Duodenal mucosa (tissue), 2 donors: ENCODE data around the gene SIK3.

Experiments used
- H3K27ac ChIP-seq: one replicate; pipeline ENCODE4 v1.7.0; 2013; ENCODE audit warnings: low read depth, low read length
- H3K27me3 ChIP-seq, 2 donors: one replicate each; pipeline ENCODE4 v1.7.0; 2013; ENCODE audit warnings: low read length in 2 of 2, control low read depth in 1 of 2; ENCODE audit not compliant: insufficient read depth in 2 of 2, control insufficient read depth in 1 of 2
- H3K36me3 ChIP-seq, 2 donors: one replicate each; pipeline ENCODE4 v1.7.0; 2013; ENCODE audit warnings: low read length in 2 of 2, control low read depth in 1 of 2; ENCODE audit not compliant: insufficient read depth in 2 of 2, control insufficient read depth in 1 of 2
- H3K4me1 ChIP-seq, 2 donors: one replicate each; pipeline ENCODE4 v1.7.0; 2013; ENCODE audit warnings: low read length in 2 of 2, control low read depth in 1 of 2; ENCODE audit not compliant: insufficient read depth in 2 of 2, control insufficient read depth in 1 of 2
- H3K4me3 ChIP-seq, 2 donors: one replicate each; pipeline ENCODE4 v1.7.0; 2013; ENCODE audit warnings: low read length in 2 of 2, low read depth in 1 of 2
- H3K9ac ChIP-seq, 2 donors: one replicate each; pipeline ENCODE4 v1.7.0; 2013; ENCODE audit warnings: low read length in 2 of 2, low read depth in 1 of 2
- H3K9me3 ChIP-seq, 2 donors: one replicate each; pipeline ENCODE4 v1.7.0; 2013; ENCODE audit warnings: low read length in 2 of 2, control low read depth in 1 of 2; ENCODE audit not compliant: control insufficient read depth in 1 of 2

The SIK3 gene

DNA sequence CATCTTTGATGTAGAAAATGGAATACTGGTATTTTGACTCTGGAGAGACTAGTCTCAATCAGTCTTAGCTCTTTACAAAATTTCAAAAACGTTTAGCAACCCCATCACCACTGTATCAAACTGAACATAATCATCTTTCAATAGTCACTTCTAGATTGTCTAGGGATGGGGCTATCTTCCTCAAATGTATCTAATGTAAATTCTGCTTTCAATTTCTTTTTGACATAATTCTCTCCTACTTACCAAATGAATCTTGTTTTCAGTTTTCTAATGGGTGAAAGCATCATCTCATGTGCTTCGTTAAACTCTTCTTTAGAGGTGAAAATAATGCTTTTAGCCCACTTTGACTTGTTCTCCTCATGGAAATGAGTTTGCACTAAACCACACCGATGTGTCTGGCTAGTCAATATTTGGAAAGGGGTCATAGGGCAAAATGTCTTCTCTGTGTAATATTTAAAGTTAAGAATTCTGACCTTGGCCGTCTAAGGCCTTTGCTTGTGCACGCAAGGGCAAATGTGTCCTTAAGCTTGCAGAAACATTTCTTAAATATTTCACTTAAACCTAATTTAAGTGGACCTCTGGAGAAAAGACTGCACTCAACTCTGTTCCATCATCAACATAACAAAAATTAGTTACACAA, 5.2 kb downstream of the SIK3 start:
- H3K36me3 ChIP-seq, result no peaks in the 10 kb centered on the region
- H3K4me1 ChIP-seq, result peaks cover 24 to 40% of the 10 kb centered on the region in 2 donors
- H3K9ac ChIP-seq, result no peak overlapping the region
- H3K4me3 ChIP-seq, result no peak overlapping the region
- H3K27ac ChIP-seq, result no peak overlapping the region
- H3K27me3 ChIP-seq, result no peaks in the 10 kb centered on the region
- H3K9me3 ChIP-seq, result no peaks in the 10 kb centered on the region

DNA sequence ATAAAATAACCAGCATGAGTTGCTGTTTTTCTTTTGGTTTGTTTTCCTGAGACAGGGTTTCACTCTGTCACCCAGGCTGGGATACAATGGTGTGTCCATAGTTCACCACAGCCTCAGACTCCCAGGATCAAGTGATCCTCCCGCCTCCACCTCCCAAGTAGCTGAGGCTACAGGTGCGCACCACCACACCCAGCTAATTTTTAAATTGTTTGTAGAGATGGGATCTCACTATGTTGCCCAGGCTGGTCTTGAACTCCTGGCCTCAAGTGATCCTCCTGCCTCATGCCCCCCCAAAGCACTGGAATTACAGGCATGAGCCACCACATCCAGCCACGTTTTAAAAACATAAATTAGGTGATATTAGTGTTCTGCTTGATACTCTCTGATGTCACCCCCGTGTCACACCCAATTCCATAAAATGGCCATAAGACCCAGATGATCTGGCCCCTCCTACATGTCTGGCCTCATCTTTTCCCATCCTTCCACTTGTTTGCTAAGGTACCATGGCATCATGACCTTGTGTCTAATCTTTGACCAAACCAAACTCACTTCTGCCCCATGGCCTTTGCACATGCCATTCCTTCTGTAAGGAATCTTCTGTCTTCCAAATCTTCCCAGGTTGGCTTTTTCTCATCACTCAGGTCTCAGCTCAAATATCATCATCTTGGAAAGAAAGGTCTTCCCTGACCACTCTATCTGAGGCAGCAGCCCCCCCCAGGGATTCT, 6.3 kb downstream of the SIK3 start:
- H3K9me3 ChIP-seq, result no peaks in the 10 kb centered on the region
- no peak overlapping the region for H3K27ac ChIP-seq
- peaks cover 23 to 37% of the 10 kb centered on the region in 2 donors for H3K4me1 ChIP-seq

DNA sequence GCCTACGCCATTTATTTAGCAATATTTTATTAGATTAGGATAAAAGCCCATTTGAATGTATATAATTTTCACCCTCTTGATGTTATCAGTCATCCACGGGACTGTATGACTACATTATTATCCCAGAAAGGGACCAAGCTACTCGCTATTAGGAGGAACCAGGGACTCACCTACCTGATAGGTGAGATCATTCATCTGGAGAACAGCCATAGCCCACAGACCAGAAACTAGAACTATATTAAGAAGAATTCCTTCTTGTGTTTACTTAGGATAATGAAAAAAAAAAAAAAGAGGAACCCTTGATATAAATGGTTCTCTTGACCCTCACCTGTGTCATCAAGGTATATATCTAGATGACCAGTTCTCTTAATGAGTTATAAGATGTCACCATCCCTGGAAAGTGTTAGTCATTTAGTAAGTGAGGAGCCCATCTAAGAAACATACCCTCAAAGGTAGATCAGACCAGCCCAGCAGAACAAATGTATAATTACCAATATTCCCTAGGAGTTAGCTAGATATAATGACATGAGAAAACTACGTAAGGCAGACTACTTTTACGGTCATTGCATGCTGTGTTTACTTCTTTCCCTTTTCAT, 8.0 kb downstream of the SIK3 start:
- Histone ChIP-seq H3K4me3 (no peak overlapping the region), H3K36me3 (no peaks in the 10 kb centered on the region), H3K9me3 (no peaks in the 10 kb centered on the region), H3K27ac (no peak overlapping the region), H3K4me1 (peaks cover 6 to 20% of the 10 kb centered on the region in 2 donors), H3K27me3 (no peaks in the 10 kb centered on the region), H3K9ac (no peak overlapping the region)

More for the DNA sequence above, 6.3 kb downstream of the SIK3 start:
- H3K27me3 ChIP-seq, result no peaks in the 10 kb centered on the region
- H3K9ac ChIP-seq, result no peak overlapping the region
- H3K4me3 ChIP-seq, result no peak overlapping the region
- H3K36me3 ChIP-seq, result no peaks in the 10 kb centered on the region

GRCh38 chr11:117089685-117090084, 8.5 kb downstream of the SIK3 start:
- H3K27ac ChIP-seq, result no peak overlapping the region
- no peaks in the 10 kb centered on the region for H3K27me3 ChIP-seq
- H3K4me1 ChIP-seq, result peaks cover 2 to 14% of the 10 kb centered on the region in 2 donors
- H3K36me3 ChIP-seq, result no peaks in the 10 kb centered on the region
- no peak overlapping the region for H3K4me3 ChIP-seq
- no peaks in the 10 kb centered on the region for H3K9me3 ChIP-seq
- no peak overlapping the region for H3K9ac ChIP-seq

GRCh38 chr11:117087446-117087845, 10.8 kb downstream of the SIK3 start:
- H3K9ac ChIP-seq, result no peak overlapping the region
- no peaks in the 10 kb centered on the region for H3K36me3 ChIP-seq
- H3K27ac ChIP-seq, result no peak overlapping the region
- H3K27me3 ChIP-seq, result no peaks in the 10 kb centered on the region
- H3K9me3 ChIP-seq, result no peaks in the 10 kb centered on the region
- H3K4me3 ChIP-seq, result no peak overlapping the region
- H3K4me1 ChIP-seq, result peaks cover 0 to 8% of the 10 kb centered on the region in 2 donors

GRCh38 chr11:117084992-117085391, 13.2 kb downstream of the SIK3 start:
- no peak overlapping the region for H3K27ac ChIP-seq
- H3K9ac ChIP-seq, result no peak overlapping the region
- no peaks in the 10 kb centered on the region for H3K36me3 ChIP-seq
- peaks cover 0 to 4% of the 10 kb centered on the region in 2 donors for H3K4me1 ChIP-seq
- H3K9me3 ChIP-seq, result no peaks in the 10 kb centered on the region
- no peak overlapping the region for H3K4me3 ChIP-seq
- H3K27me3 ChIP-seq, result no peaks in the 10 kb centered on the region

DNA sequence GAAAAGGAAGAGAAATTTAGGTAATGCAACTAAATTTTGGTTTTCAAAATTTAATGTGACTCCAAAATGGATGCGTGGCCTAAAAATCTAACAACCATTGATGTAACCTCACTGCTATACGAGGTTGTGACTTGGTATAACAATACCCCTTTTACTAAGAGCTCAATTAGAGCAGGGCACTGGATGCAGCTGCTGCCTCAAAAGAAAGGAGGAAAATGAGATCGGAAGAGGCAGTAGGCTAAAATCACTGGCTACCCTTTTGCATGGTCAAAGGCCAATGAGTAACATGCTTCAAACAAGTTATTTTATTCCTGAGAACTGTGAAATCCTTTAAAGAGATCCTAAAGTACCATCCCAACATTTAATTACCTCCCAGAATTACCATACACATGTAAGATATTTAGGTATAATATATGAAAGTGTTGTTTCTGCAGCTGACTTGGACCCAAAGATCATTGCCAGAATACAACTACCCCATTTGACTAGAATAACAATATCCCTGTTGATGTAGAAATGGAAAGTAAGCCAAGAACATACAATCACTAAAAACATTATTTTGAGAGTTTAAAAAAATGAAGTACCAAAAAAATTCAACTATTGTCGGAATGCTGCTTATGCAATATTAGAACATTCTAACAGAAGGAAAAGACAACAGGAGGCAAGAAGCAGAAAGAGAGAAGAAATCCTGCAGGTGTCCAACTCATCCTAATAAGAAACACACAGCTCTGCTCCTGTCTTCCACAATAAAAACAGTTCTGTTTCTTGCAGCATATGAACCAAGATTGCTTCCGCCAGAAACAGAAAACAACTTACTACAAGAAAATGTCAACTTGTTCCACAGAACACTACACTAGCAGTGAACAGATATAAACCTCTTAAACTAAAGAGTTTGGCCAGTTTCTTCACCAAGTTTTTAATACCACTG, 15.0 kb downstream of the SIK3 start:
- Histone ChIP-seq H3K27ac (no peak overlapping the region), H3K36me3 (no peaks in the 10 kb centered on the region), H3K9me3 (no peaks in the 10 kb centered on the region), H3K4me3 (no peak overlapping the region), H3K27me3 (no peaks in the 10 kb centered on the region), H3K4me1 (peaks cover 0 to 4% of the 10 kb centered on the region in 2 donors), H3K9ac (no peak overlapping the region)

DNA sequence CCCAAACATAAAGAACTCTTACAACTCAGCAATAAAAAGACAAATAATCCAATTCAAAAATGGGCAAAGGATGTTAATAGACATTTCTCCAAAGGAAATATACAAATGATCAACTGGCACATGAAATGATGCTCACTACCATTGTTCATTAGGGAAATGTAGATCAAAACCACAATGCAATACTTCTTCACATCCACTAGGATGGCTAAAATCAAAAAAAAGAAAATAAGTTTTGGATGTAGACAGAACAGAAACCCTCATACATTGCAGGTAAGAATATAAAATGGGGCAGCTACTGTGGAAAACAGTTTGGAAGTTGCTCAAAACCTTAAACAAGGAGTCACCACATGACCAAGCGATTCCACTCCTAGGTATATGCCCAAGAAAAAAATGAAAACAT, 16.3 kb downstream of the SIK3 start:
- no peaks in the 10 kb centered on the region for H3K9me3 ChIP-seq
- H3K4me1 ChIP-seq, result peaks cover 11 to 15% of the 10 kb centered on the region in 2 donors
- no peak overlapping the region for H3K9ac ChIP-seq
- H3K4me3 ChIP-seq, result no peak overlapping the region
- H3K27me3 ChIP-seq, result no peaks in the 10 kb centered on the region
- H3K36me3 ChIP-seq, result no peaks in the 10 kb centered on the region
- no peak overlapping the region for H3K27ac ChIP-seq

- H3K9ac ChIP-seq, result no peak overlapping the region
- H3K27ac ChIP-seq, result no peak overlapping the region
- H3K9me3 ChIP-seq, result no peaks in the 10 kb centered on the region
- H3K4me3 ChIP-seq, result no peak overlapping the region
- no peaks in the 10 kb centered on the region for H3K27me3 ChIP-seq
- H3K36me3 ChIP-seq, result no peaks in the 10 kb centered on the region
- H3K4me1 ChIP-seq, result peaks cover 11 to 17% of the 10 kb centered on the region in 2 donors
Measured at GRCh38 chr11:117080370-117080769, 17.9 kb downstream of the SIK3 start.
